ENCODE measurements around the gene DYNAP.

DNA sequence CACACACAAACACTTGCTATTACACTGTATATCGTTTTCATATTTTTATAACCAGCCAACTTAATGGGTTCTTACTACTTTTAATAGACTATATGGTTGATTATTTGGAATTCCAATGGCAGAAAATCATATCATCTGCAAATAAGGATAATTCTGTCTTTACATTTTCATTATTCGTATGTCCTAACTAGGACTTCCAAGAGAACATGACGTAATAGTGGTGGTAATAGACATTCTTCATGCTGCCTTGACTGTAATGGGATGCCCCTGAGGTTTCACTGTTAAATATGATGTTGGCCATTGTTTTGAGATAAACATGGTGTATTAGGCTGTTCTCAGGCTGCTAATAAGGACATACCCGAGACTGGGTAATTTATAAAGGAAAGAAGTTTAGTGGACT, 45.2 kb downstream of the DYNAP start:
- TF ChIP-seq, protein P1, sequence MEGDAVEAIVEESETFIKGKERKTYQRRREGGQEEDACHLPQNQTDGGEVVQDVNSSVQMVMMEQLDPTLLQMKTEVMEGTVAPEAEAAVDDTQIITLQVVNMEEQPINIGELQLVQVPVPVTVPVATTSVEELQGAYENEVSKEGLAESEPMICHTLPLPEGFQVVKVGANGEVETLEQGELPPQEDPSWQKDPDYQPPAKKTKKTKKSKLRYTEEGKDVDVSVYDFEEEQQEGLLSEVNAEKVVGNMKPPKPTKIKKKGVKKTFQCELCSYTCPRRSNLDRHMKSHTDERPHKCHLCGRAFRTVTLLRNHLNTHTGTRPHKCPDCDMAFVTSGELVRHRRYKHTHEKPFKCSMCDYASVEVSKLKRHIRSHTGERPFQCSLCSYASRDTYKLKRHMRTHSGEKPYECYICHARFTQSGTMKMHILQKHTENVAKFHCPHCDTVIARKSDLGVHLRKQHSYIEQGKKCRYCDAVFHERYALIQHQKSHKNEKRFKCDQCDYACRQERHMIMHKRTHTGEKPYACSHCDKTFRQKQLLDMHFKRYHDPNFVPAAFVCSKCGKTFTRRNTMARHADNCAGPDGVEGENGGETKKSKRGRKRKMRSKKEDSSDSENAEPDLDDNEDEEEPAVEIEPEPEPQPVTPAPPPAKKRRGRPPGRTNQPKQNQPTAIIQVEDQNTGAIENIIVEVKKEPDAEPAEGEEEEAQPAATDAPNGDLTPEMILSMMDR (conservative IDR thresholded peaks at IDR 0.05): no peak
- no peak for TF ChIP-seq ZFX (IDR thresholded peaks at IDR 0.05)
